Muscle layer of duodenum (tissue), 2 donors: ENCODE data around the gene WASHC3.

Experiments
- H3K27ac ChIP-seq: one replicate; pipeline ENCODE4 v1.7.0; 2013; ENCODE audit warnings: mild to moderate bottlenecking, low read length
- H3K27me3 ChIP-seq: one replicate; pipeline ENCODE4 v1.7.0; 2013; ENCODE audit warnings: low read depth, mild to moderate bottlenecking, control low read depth, low read length
- H3K36me3 ChIP-seq, 2 donors: one replicate each; pipeline ENCODE4 v1.7.0; 2013; ENCODE audit warnings: low read length in 2 of 2, control low read depth in 1 of 2, mild to moderate bottlenecking in 1 of 2; ENCODE audit not compliant: insufficient read depth in 2 of 2, control insufficient read depth in 1 of 2
- H3K4me1 ChIP-seq, 2 donors: one replicate each; pipeline ENCODE4 v1.7.0; 2013; ENCODE audit warnings: low read length in 2 of 2, mild to moderate bottlenecking in 2 of 2, control low read depth in 1 of 2, moderate library complexity in 1 of 2; ENCODE audit not compliant: insufficient read depth in 2 of 2, control insufficient read depth in 1 of 2
- H3K4me3 ChIP-seq, 2 donors: one replicate each; pipeline ENCODE4 v1.7.0; 2013; ENCODE audit warnings: low read length in 2 of 2, low read depth in 1 of 2, mild to moderate bottlenecking in 1 of 2
- H3K9me3 ChIP-seq, 2 donors: one replicate each; pipeline ENCODE4 v1.7.0; 2013; ENCODE audit warnings: low read length in 2 of 2, control low read depth in 1 of 2, mild to moderate bottlenecking in 1 of 2; ENCODE audit not compliant: control insufficient read depth in 1 of 2
- donor health status: healthy.

The WASHC3 gene

GRCh38 chr12:101963697-101964096, 98.1 kb downstream of the WASHC3 start:
- Histone ChIP-seq H3K36me3 (no peaks in the 10 kb centered on the region), H3K27ac (no peak overlapping the region), H3K27me3 (no peaks in the 10 kb centered on the region), H3K9me3 (peaks cover 4 to 5% of the 10 kb centered on the region in 2 donors), H3K4me3 (no peak overlapping the region), H3K4me1 (no peaks in the 10 kb centered on the region)
